SK-N-SH treated with all-trans-retinoic acid at 6 μM for 48 hours (cell line): ENCODE results near the gene CCDC88B.

ENCODE experiments used
- ATAC-seq: fragments of 200-7000 bp; cut with Tn5 transposase; 3 replicates; pipeline ENCODE4 v1.9.1; 2020; ENCODE audit warnings: mild to moderate bottlenecking, moderate library complexity
- ARNTL ChIP-seq: fragments of 450-650 bp; formaldehyde crosslinking; IDR thresholded peaks from 2 replicates; pipeline ENCODE4 v1.5.0; 2020; ENCODE audit warnings: low read depth, mild to moderate bottlenecking, moderate library complexity, borderline replicate concordance
- CSDC2 ChIP-seq: fragments of 250-450 bp; sonication (Bioruptor Pico); IDR thresholded peaks from 2 replicates; pipeline ENCODE4 v1.5.0; 2020; ENCODE audit warnings: mild to moderate bottlenecking, moderate library complexity
- CSRNP3 ChIP-seq: fragments of 250-450 bp; sonication (Bioruptor Pico); IDR thresholded peaks from 2 replicates; pipeline ENCODE4 v1.5.1; 2021; ENCODE audit warnings: mild to moderate bottlenecking, moderate library complexity
- GLIS3 ChIP-seq: fragments of 250-450 bp; sonication (Bioruptor Pico); IDR thresholded peaks from 2 replicates; pipeline ENCODE4 v1.5.0; 2020; ENCODE audit warnings: mild to moderate bottlenecking, moderate library complexity
- OSR1 ChIP-seq: fragments of 250-450 bp; sonication (Bioruptor Pico); IDR thresholded peaks from 2 replicates; pipeline ENCODE4 v1.8.0; 2022; ENCODE audit warnings: moderate library complexity, mild to moderate bottlenecking, inconsistent platforms
- PATZ1 ChIP-seq: fragments of 250-450 bp; sonication (Bioruptor Pico); IDR thresholded peaks from 2 replicates; pipeline ENCODE4 v1.8.0; 2020; ENCODE audit warnings: mild to moderate bottlenecking, moderate library complexity, borderline replicate concordance
- PPARA ChIP-seq: fragments of 250-450 bp; sonication (Bioruptor Pico); IDR thresholded peaks from 2 replicates; pipeline ENCODE4 v1.5.0; 2020; ENCODE audit warnings: mild to moderate bottlenecking, borderline replicate concordance
- RARB ChIP-seq: fragments of 250-450 bp; sonication (Bioruptor Pico); IDR thresholded peaks from 2 replicates; pipeline ENCODE4 v1.8.0; 2021; ENCODE audit warnings: mild to moderate bottlenecking, moderate library complexity
- SNAI2 ChIP-seq: fragments of 250-450 bp; sonication (Bioruptor Pico); IDR thresholded peaks from 2 replicates; pipeline ENCODE4 v1.5.0; 2020; ENCODE audit warnings: mild to moderate bottlenecking, moderate library complexity
- TCF4 ChIP-seq: fragments of 250-450 bp; sonication (Bioruptor Pico); IDR thresholded peaks from 2 replicates; pipeline ENCODE4 v1.8.0; 2021; ENCODE audit warnings: mild to moderate bottlenecking, moderate library complexity, borderline replicate concordance
- TOX ChIP-seq: fragments of 250-450 bp; sonication (Bioruptor Pico); IDR thresholded peaks from 2 replicates; pipeline ENCODE4 v1.8.0; 2021; ENCODE audit warnings: mild to moderate bottlenecking, moderate library complexity, borderline replicate concordance
- TSHZ2 ChIP-seq: fragments of 250-450 bp; sonication (Bioruptor Pico); IDR thresholded peaks from 2 replicates; pipeline ENCODE4 v1.5.0; 2020; ENCODE audit warnings: mild to moderate bottlenecking, moderate library complexity
- ZC3H10 ChIP-seq: fragments of 250-450 bp; sonication (Bioruptor Pico); IDR thresholded peaks from 2 replicates; pipeline ENCODE4 v1.5.1; 2021; ENCODE audit warnings: mild to moderate bottlenecking, moderate library complexity
- ZFP3 ChIP-seq: fragments of 250-450 bp; sonication (Bioruptor Pico); IDR thresholded peaks from 2 replicates; pipeline ENCODE4 v1.5.0; 2020; ENCODE audit warnings: mild to moderate bottlenecking, moderate library complexity
- ZFP30 ChIP-seq: fragments of 450-650 bp; formaldehyde crosslinking; IDR thresholded peaks from 2 replicates; pipeline ENCODE4 v1.5.0; 2022; ENCODE audit warnings: mild to moderate bottlenecking, moderate library complexity
- ZNF565 ChIP-seq: fragments of 450-650 bp; formaldehyde crosslinking; conservative IDR thresholded peaks from 2 replicates; pipeline ENCODE4 v1.5.0; 2020; ENCODE audit warnings: low read depth, mild to moderate bottlenecking, moderate library complexity
- ZNF70 ChIP-seq: fragments of 450-650 bp; formaldehyde crosslinking; IDR thresholded peaks from 2 replicates; pipeline ENCODE4 v1.5.0; 2020; ENCODE audit warnings: mild to moderate bottlenecking, moderate library complexity

Gene CCDC88B

GRCh38 chr11:64337538-64338249 is 2.3 kb upstream of the CCDC88B start (continued):
- no peak for TF ChIP-seq TSHZ2
- TF ChIP-seq, all 23 proteins: peak for 0

- TF ChIP-seq ZFP30 (no peak), ZNF70 (no peak), ARNTL (CRISPR knock-in tag) (no peak), CSDC2 (no peak), SNAI2 (no peak), GLIS3 (CRISPR knock-in tag) (no peak), PATZ1 (no peak), ZNF565 (no peak), TOX (CRISPR knock-in tag) (no peak), CSRNP3 (no peak), TSHZ2 (no peak), TCF4 (CRISPR knock-in tag) (no peak)
- no peak for ATAC-seq
These were observed 1.3 kb upstream of the CCDC88B start for GRCh38 chr11:64338716-64339115.

GRCh38 chr11:64339286-64339685 is 718 bp upstream of the CCDC88B start:
- TF ChIP-seq ZNF70: peak; percentile 87
- no peak for TF ChIP-seq TCF4 (CRISPR knock-in tag)
- ATAC-seq: no peak

GRCh38 chr11:64340671-64341335 is 799 bp downstream of the CCDC88B start:
- no peak for ATAC-seq
- TF ChIP-seq TSHZ2 (no peak), ZFP30 (no peak), ZNF70 (no peak), GLIS3 (CRISPR knock-in tag) (no peak), PATZ1 (no peak), ZC3H10 (CRISPR knock-in tag) (no peak), OSR1 (CRISPR knock-in tag) (no peak), PPARA (CRISPR knock-in tag) (no peak), CSDC2 (no peak), ZNF565 (no peak), CSRNP3 (no peak), ZFP3 (CRISPR knock-in tag) (no peak), RARB (no peak)
